B cell (primary cell): ENCODE data around the gene ITGB4.

Experiments
- CTCF ChIP-seq: fragments of 200-600 bp; IDR thresholded peaks from one replicate; pipeline ENCODE4 v1.8.0; 2022; ENCODE audit warnings: antibody characterized with exemption, mild to moderate bottlenecking
- EZH2 ChIP-seq: IDR thresholded peaks from 2 replicates; pipeline ENCODE4 v1.6.1; 2012; ENCODE audit warnings: borderline replicate concordance, low read depth, mild to moderate bottlenecking, moderate library complexity, low read length; ENCODE audit not compliant: insufficient read depth, poor library complexity, severe bottlenecking

GRCh38 chr17:75755205-75755901 is 34.1 kb downstream of the ITGB4 start:
- TF ChIP-seq CTCF (no peak), EZH2 (no peak)
